ENCODE measurements around the gene HM13.
"Not testable (repeated sequence)": the region's sequence is repeated elsewhere in the genome, so short reads cannot be mapped to it uniquely, and the experiment has no call there.

HM13 gene

GRCh38 chr20:31612271-31612640 is 98.0 kb downstream of the HM13 start:
- DNase-seq (ENCODE audit: low read depth) = not testable (repeated sequence)

GRCh38 chr20:31615416-31615815 is 101.2 kb downstream of the HM13 start:
- DNase-seq (ENCODE audit: low read depth) = no peak

GRCh38 chr20:31617432-31618104 is 103.3 kb downstream of the HM13 start:
- DNase-seq (ENCODE audit: low read depth) = no peak

All from stimulated activated CD4-positive, alpha-beta T cell treated with anti-CD3 and anti-CD28 coated beads, Interleukin-2, amount 100 ng/mL, for 4 hours (primary cell).